ENCODE results near the gene CDKAL1.
"Not testable (repeated sequence)": the region's sequence is repeated elsewhere in the genome, so short reads cannot be mapped to it uniquely, and the experiment has no call there.

CDKAL1 gene

DNA sequence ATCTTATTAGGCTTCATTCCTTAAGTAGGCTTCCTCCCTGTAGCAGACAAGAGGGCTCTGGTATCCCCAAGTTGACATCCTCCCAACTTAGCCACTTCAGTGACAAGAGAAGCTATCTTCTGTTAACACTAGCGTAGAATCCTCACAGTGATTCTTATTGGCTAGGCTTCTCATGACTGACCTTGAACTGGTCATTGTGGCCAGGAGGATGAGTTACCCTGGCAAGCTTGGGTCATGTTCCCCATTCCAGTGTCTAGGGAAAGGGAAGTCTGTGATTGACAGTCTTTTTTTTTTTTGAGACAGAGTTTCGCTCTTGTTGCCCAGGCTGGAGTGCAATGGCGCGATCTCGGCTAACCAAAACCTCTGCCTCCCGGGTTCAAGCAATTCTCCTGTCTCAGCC lies 7.1 kb downstream of the CDKAL1 start:
- Histone ChIP-seq H3K27me3 (ENCODE audit: low read depth, low read length) (no peaks in the 10 kb centered on the region), H2AFZ (ENCODE audit: low read depth, low read length) (no peak overlapping the region), H3K4me2 (ENCODE audit: low read length) (no peak overlapping the region), H3K36me3 (replicated peaks; ENCODE audit: low read depth, low read length) (peaks cover 4% of the 10 kb centered on the region), H3K9ac (ENCODE audit: low read length) (no peak overlapping the region), H3K4me1 (ENCODE audit: low read length) (no peaks in the 10 kb centered on the region), H4K20me1 (ENCODE audit: insufficient read depth, low read length) (0 out of 2 replicates have a peak, but pooled peaks cover 2% of the 10 kb centered on the region), H3K4me3 (ENCODE audit: low read length) (no peak overlapping the region), H3K79me2 (ENCODE audit: low read length) (peaks cover 36% of the 10 kb centered on the region), H3K27ac (ENCODE audit: low read length) (no peak overlapping the region), H3K9me3 (ENCODE audit: insufficient read depth, low read length) (no peaks in the 10 kb centered on the region)
- TF ChIP-seq, protein P1, sequence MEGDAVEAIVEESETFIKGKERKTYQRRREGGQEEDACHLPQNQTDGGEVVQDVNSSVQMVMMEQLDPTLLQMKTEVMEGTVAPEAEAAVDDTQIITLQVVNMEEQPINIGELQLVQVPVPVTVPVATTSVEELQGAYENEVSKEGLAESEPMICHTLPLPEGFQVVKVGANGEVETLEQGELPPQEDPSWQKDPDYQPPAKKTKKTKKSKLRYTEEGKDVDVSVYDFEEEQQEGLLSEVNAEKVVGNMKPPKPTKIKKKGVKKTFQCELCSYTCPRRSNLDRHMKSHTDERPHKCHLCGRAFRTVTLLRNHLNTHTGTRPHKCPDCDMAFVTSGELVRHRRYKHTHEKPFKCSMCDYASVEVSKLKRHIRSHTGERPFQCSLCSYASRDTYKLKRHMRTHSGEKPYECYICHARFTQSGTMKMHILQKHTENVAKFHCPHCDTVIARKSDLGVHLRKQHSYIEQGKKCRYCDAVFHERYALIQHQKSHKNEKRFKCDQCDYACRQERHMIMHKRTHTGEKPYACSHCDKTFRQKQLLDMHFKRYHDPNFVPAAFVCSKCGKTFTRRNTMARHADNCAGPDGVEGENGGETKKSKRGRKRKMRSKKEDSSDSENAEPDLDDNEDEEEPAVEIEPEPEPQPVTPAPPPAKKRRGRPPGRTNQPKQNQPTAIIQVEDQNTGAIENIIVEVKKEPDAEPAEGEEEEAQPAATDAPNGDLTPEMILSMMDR (IDR thresholded peaks at IDR 0.05; ENCODE audit: low read depth, low read length): no peak
- no peak for TF ChIP-seq EZH2phosphoT487 (IDR thresholded peaks at IDR 0.05; ENCODE audit: low read depth)

DNA sequence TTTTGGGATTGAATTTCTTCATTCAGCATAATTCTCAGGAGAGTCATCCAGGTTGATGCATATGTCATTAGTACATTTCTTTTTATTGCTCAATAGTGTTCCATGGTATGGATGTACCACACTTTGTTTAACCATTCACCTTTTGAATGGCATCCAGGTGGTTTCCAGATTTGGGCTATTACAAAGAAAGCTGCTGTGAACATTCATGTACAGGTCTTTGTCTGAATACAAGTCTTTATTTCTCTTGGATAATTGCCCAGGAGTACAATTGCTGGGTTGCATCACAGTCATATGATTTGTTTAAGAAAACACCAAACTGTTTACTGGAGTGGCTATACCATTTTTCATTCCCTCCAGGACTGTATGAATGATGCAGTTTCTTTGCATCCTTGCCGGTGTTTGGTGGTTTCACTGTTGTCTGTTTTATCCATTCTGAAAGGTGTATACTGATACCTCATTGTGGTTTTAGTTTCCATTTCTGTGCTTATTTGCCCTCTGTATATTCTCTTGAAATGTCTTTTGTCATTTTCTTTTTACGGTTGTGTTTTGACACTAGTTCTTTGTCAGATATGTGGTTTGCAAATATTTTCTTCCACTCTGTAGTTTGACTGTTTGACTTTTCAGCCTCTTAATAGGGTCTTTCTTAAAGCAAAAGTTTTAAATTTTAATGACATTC lies 8.8 kb downstream of the CDKAL1 start:
- H4K20me1 ChIP-seq (ENCODE audit: insufficient read depth, low read length): 0 out of 2 replicates have a peak, but pooled peaks cover 2% of the 10 kb centered on the region
- peaks cover 29% of the 10 kb centered on the region for H3K79me2 ChIP-seq (ENCODE audit: low read length)
- H3K27ac ChIP-seq (ENCODE audit: low read length): no peak overlapping the region
- no peak overlapping the region for H3K9ac ChIP-seq (ENCODE audit: low read length)
- H3K36me3 ChIP-seq (replicated peaks; ENCODE audit: low read depth, low read length): peaks cover 7% of the 10 kb centered on the region
- H3K4me2 ChIP-seq (ENCODE audit: low read length): no peak overlapping the region
- no peaks in the 10 kb centered on the region for H3K4me1 ChIP-seq (ENCODE audit: low read length)
- H3K4me3 ChIP-seq (ENCODE audit: low read length): no peak overlapping the region
- H3K9me3 ChIP-seq (ENCODE audit: insufficient read depth, low read length): no peaks in the 10 kb centered on the region
- no peak for TF ChIP-seq EZH2phosphoT487 (IDR thresholded peaks at IDR 0.05; ENCODE audit: low read depth)
- TF ChIP-seq, protein P1 (IDR thresholded peaks at IDR 0.05; ENCODE audit: low read depth, low read length): no peak
- H3K27me3 ChIP-seq (ENCODE audit: low read depth, low read length): no peaks in the 10 kb centered on the region
- no peak overlapping the region for H2AFZ ChIP-seq (ENCODE audit: low read depth, low read length)

DNA sequence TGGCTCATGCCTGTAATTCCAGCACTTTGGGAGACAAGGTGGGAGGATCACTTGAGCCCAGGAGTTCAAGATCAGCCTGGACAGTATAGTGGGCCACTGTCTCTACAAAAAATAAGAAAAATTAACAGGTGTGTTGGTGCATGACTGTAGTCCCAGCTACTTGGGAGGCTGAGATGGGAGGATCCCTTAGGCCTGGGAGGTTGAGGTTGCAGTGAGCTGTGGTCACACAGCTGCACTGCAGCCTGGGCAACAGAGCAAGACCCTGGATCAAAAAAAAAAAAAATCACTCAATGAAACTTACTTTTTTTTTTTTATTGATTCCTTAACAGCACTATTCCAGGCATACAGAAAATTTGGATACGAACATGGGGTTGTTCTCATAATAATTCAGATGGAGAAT lies 14.0 kb downstream of the CDKAL1 start:
- Histone ChIP-seq H3K9ac (ENCODE audit: low read length) (no peak overlapping the region), H3K27ac (ENCODE audit: low read length) (no peak overlapping the region), H3K36me3 (replicated peaks; ENCODE audit: low read depth, low read length) (peaks cover 8% of the 10 kb centered on the region), H3K4me3 (ENCODE audit: low read length) (no peak overlapping the region), H3K4me1 (ENCODE audit: low read length) (no peaks in the 10 kb centered on the region), H2AFZ (ENCODE audit: low read depth, low read length) (no peak overlapping the region), H3K27me3 (ENCODE audit: low read depth, low read length) (no peaks in the 10 kb centered on the region), H4K20me1 (ENCODE audit: insufficient read depth, low read length) (0 out of 2 replicates have a peak, but pooled peaks cover under 1% of the 10 kb centered on the region), H3K9me3 (ENCODE audit: insufficient read depth, low read length) (no peaks in the 10 kb centered on the region), H3K79me2 (ENCODE audit: low read length) (peaks cover 9% of the 10 kb centered on the region), H3K4me2 (ENCODE audit: low read length) (no peak overlapping the region)
- no peak for TF ChIP-seq EZH2phosphoT487 (IDR thresholded peaks at IDR 0.05; ENCODE audit: low read depth)
- TF ChIP-seq, protein P1 (IDR thresholded peaks at IDR 0.05; ENCODE audit: low read depth, low read length): no peak

DNA sequence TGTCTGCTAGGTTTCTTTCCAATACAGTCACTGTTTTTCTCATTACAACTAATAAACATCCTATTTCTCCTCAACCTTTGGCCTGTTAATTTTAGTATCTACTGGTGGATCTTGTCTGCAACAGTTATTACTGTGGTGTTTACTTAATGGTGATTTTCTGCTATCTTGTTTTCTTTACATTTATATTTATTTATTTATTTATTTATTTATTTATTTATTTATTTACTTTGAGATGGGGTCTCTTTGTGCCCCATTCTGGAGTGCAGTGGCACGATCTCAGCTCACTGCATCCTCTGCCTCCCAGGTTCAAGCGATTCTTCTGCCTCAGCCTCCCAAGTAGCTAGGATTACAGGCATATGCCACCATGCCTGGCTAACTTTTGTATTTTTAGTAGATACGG lies 15.1 kb downstream of the CDKAL1 start:
- not testable (repeated sequence) for H3K36me3 ChIP-seq (replicated peaks; ENCODE audit: low read depth, low read length); H3K79me2 ChIP-seq (ENCODE audit: low read length); H2AFZ ChIP-seq (ENCODE audit: low read depth, low read length); H3K4me2 ChIP-seq (ENCODE audit: low read length); H4K20me1 ChIP-seq (ENCODE audit: insufficient read depth, low read length); H3K27ac ChIP-seq (ENCODE audit: low read length); H3K27me3 ChIP-seq (ENCODE audit: low read depth, low read length); H3K9ac ChIP-seq (ENCODE audit: low read length); H3K4me3 ChIP-seq (ENCODE audit: low read length); H3K4me1 ChIP-seq (ENCODE audit: low read length); H3K9me3 ChIP-seq (ENCODE audit: insufficient read depth, low read length)
